ENCODE data around the gene HIGD2A.
"Not testable (repeated sequence)": the region's sequence is repeated elsewhere in the genome, so short reads cannot be mapped to it uniquely, and the experiment has no call there.

HIGD2A gene

GRCh38 chr5:176408252-176408573, 19.7 kb downstream of the HIGD2A start:
- H3K9ac ChIP-seq (ENCODE audit: low read depth in 1 of 2, low read length in 2 of 2); H3K27me3 ChIP-seq (ENCODE audit: control insufficient read depth in 1 of 2, insufficient read depth in 2 of 2, low read length in 2 of 2); H3K9me3 ChIP-seq (ENCODE audit: control insufficient read depth in 1 of 2, low read length in 2 of 2); H3K4me3 ChIP-seq (ENCODE audit: low read depth in 1 of 2, low read length in 2 of 2); H3K27ac ChIP-seq (ENCODE audit: low read depth, low read length): not testable (repeated sequence)
- Histone ChIP-seq H3K4me1 (ENCODE audit: control insufficient read depth in 1 of 2, insufficient read depth in 2 of 2, low read length in 2 of 2) (peaks cover 38 to 47% of the 10 kb centered on the region in 2 donors), H3K36me3 (ENCODE audit: control insufficient read depth in 1 of 2, insufficient read depth in 2 of 2, low read length in 2 of 2) (peaks cover 27 to 45% of the 10 kb centered on the region in 2 donors)

GRCh38 chr5:176408590-176408989, 20.0 kb downstream of the HIGD2A start:
- Histone ChIP-seq H3K36me3 (ENCODE audit: control insufficient read depth in 1 of 2, insufficient read depth in 2 of 2, low read length in 2 of 2) (peaks cover 27 to 45% of the 10 kb centered on the region in 2 donors), H3K4me1 (ENCODE audit: control insufficient read depth in 1 of 2, insufficient read depth in 2 of 2, low read length in 2 of 2) (peaks cover 41 to 45% of the 10 kb centered on the region in 2 donors), H3K27ac (ENCODE audit: low read depth, low read length) (no peak overlapping the region), H3K27me3 (ENCODE audit: control insufficient read depth in 1 of 2, insufficient read depth in 2 of 2, low read length in 2 of 2) (no peaks in the 10 kb centered on the region), H3K9ac (ENCODE audit: low read depth in 1 of 2, low read length in 2 of 2) (no peak overlapping the region), H3K9me3 (ENCODE audit: control insufficient read depth in 1 of 2, low read length in 2 of 2) (no peaks in the 10 kb centered on the region), H3K4me3 (ENCODE audit: low read depth in 1 of 2, low read length in 2 of 2) (no peak overlapping the region)

GRCh38 chr5:176409765-176410164, 21.2 kb downstream of the HIGD2A start:
- Histone ChIP-seq H3K27me3 (ENCODE audit: control insufficient read depth in 1 of 2, insufficient read depth in 2 of 2, low read length in 2 of 2) (no peaks in the 10 kb centered on the region), H3K4me1 (ENCODE audit: control insufficient read depth in 1 of 2, insufficient read depth in 2 of 2, low read length in 2 of 2) (peaks cover 44 to 47% of the 10 kb centered on the region in 2 donors), H3K4me3 (ENCODE audit: low read depth in 1 of 2, low read length in 2 of 2) (no peak overlapping the region), H3K36me3 (ENCODE audit: control insufficient read depth in 1 of 2, insufficient read depth in 2 of 2, low read length in 2 of 2) (peaks cover 27 to 45% of the 10 kb centered on the region in 2 donors), H3K9ac (ENCODE audit: low read depth in 1 of 2, low read length in 2 of 2) (no peak overlapping the region), H3K27ac (ENCODE audit: low read depth, low read length) (no peak overlapping the region), H3K9me3 (ENCODE audit: control insufficient read depth in 1 of 2, low read length in 2 of 2) (no peaks in the 10 kb centered on the region)

- Histone ChIP-seq H3K27ac (ENCODE audit: low read depth, low read length) (no peak overlapping the region), H3K27me3 (ENCODE audit: control insufficient read depth in 1 of 2, insufficient read depth in 2 of 2, low read length in 2 of 2) (no peaks in the 10 kb centered on the region), H3K4me3 (ENCODE audit: low read depth in 1 of 2, low read length in 2 of 2) (no peak overlapping the region), H3K4me1 (ENCODE audit: control insufficient read depth in 1 of 2, insufficient read depth in 2 of 2, low read length in 2 of 2) (peaks cover 45 to 48% of the 10 kb centered on the region in 2 donors), H3K9me3 (ENCODE audit: control insufficient read depth in 1 of 2, low read length in 2 of 2) (no peaks in the 10 kb centered on the region), H3K36me3 (ENCODE audit: control insufficient read depth in 1 of 2, insufficient read depth in 2 of 2, low read length in 2 of 2) (peaks cover 27 to 43% of the 10 kb centered on the region in 2 donors), H3K9ac (ENCODE audit: low read depth in 1 of 2, low read length in 2 of 2) (no peak overlapping the region)
Observed at GRCh38 chr5:176410486-176411180, 22.1 kb downstream of the HIGD2A start.

- Histone ChIP-seq H3K4me3 (ENCODE audit: low read depth in 1 of 2, low read length in 2 of 2) (no peak overlapping the region), H3K9me3 (ENCODE audit: control insufficient read depth in 1 of 2, low read length in 2 of 2) (no peaks in the 10 kb centered on the region), H3K27ac (ENCODE audit: low read depth, low read length) (no peak overlapping the region), H3K27me3 (ENCODE audit: control insufficient read depth in 1 of 2, insufficient read depth in 2 of 2, low read length in 2 of 2) (no peaks in the 10 kb centered on the region), H3K4me1 (ENCODE audit: control insufficient read depth in 1 of 2, insufficient read depth in 2 of 2, low read length in 2 of 2) (peaks cover 37 to 39% of the 10 kb centered on the region in 2 donors), H3K9ac (ENCODE audit: low read depth in 1 of 2, low read length in 2 of 2) (peak overlapping the region in 1 of 2 donors; percentile 27), H3K36me3 (ENCODE audit: control insufficient read depth in 1 of 2, insufficient read depth in 2 of 2, low read length in 2 of 2) (peaks cover 14 to 24% of the 10 kb centered on the region in 2 donors)
Observed at GRCh38 chr5:176412517-176413254, 24.1 kb downstream of the HIGD2A start.

GRCh38 chr5:176413255-176413565, 24.7 kb downstream of the HIGD2A start:
- Histone ChIP-seq H3K27ac (ENCODE audit: low read depth, low read length) (no peak overlapping the region), H3K36me3 (ENCODE audit: control insufficient read depth in 1 of 2, insufficient read depth in 2 of 2, low read length in 2 of 2) (peaks cover 11 to 19% of the 10 kb centered on the region in 2 donors), H3K27me3 (ENCODE audit: control insufficient read depth in 1 of 2, insufficient read depth in 2 of 2, low read length in 2 of 2) (no peaks in the 10 kb centered on the region), H3K4me3 (ENCODE audit: low read depth in 1 of 2, low read length in 2 of 2) (no peak overlapping the region), H3K9ac (ENCODE audit: low read depth in 1 of 2, low read length in 2 of 2) (peak overlapping the region in 1 of 2 donors; percentile 27), H3K9me3 (ENCODE audit: control insufficient read depth in 1 of 2, low read length in 2 of 2) (no peaks in the 10 kb centered on the region), H3K4me1 (ENCODE audit: control insufficient read depth in 1 of 2, insufficient read depth in 2 of 2, low read length in 2 of 2) (peaks cover 37% of the 10 kb centered on the region in 2 donors)

GRCh38 chr5:176413709-176414191, 25.2 kb downstream of the HIGD2A start:
- H3K9me3 ChIP-seq (ENCODE audit: control insufficient read depth in 1 of 2, low read length in 2 of 2), result no peaks in the 10 kb centered on the region
- peaks cover 11 to 19% of the 10 kb centered on the region in 2 donors for H3K36me3 ChIP-seq (ENCODE audit: control insufficient read depth in 1 of 2, insufficient read depth in 2 of 2, low read length in 2 of 2)
- H3K27ac ChIP-seq (ENCODE audit: low read depth, low read length), result no peak overlapping the region
- peak overlapping the region; percentile 27 to 38 for H3K9ac ChIP-seq (ENCODE audit: low read depth in 1 of 2, low read length in 2 of 2)
- H3K27me3 ChIP-seq (ENCODE audit: control insufficient read depth in 1 of 2, insufficient read depth in 2 of 2, low read length in 2 of 2), result no peaks in the 10 kb centered on the region
- H3K4me3 ChIP-seq (ENCODE audit: low read depth in 1 of 2, low read length in 2 of 2), result no peak overlapping the region
- peaks cover 37% of the 10 kb centered on the region in 2 donors for H3K4me1 ChIP-seq (ENCODE audit: control insufficient read depth in 1 of 2, insufficient read depth in 2 of 2, low read length in 2 of 2)

- Histone ChIP-seq H3K9ac (ENCODE audit: low read depth in 1 of 2, low read length in 2 of 2) (peak overlapping the region; percentile 83 to 91), H3K27ac (ENCODE audit: low read depth, low read length) (no peak overlapping the region), H3K36me3 (ENCODE audit: control insufficient read depth in 1 of 2, insufficient read depth in 2 of 2, low read length in 2 of 2) (peaks cover 11 to 14% of the 10 kb centered on the region in 2 donors), H3K27me3 (ENCODE audit: control insufficient read depth in 1 of 2, insufficient read depth in 2 of 2, low read length in 2 of 2) (no peaks in the 10 kb centered on the region), H3K9me3 (ENCODE audit: control insufficient read depth in 1 of 2, low read length in 2 of 2) (no peaks in the 10 kb centered on the region), H3K4me3 (ENCODE audit: low read depth in 1 of 2, low read length in 2 of 2) (peak overlapping the region; percentile 90 to 92), H3K4me1 (ENCODE audit: control insufficient read depth in 1 of 2, insufficient read depth in 2 of 2, low read length in 2 of 2) (peaks cover 37% of the 10 kb centered on the region in 2 donors)
Observed at GRCh38 chr5:176414704-176415103, 26.2 kb downstream of the HIGD2A start.

- H3K4me1 ChIP-seq (ENCODE audit: control insufficient read depth in 1 of 2, insufficient read depth in 2 of 2, low read length in 2 of 2), result peaks cover 37% of the 10 kb centered on the region in 2 donors
- no peaks in the 10 kb centered on the region for H3K27me3 ChIP-seq (ENCODE audit: control insufficient read depth in 1 of 2, insufficient read depth in 2 of 2, low read length in 2 of 2)
- H3K27ac ChIP-seq (ENCODE audit: low read depth, low read length), result peak overlapping the region; percentile 82
- peak overlapping the region; percentile 83 to 91 for H3K9ac ChIP-seq (ENCODE audit: low read depth in 1 of 2, low read length in 2 of 2)
- no peaks in the 10 kb centered on the region for H3K9me3 ChIP-seq (ENCODE audit: control insufficient read depth in 1 of 2, low read length in 2 of 2)
- peak overlapping the region; percentile 90 to 92 for H3K4me3 ChIP-seq (ENCODE audit: low read depth in 1 of 2, low read length in 2 of 2)
- peaks cover 4 to 8% of the 10 kb centered on the region in 2 donors for H3K36me3 ChIP-seq (ENCODE audit: control insufficient read depth in 1 of 2, insufficient read depth in 2 of 2, low read length in 2 of 2)
Observed at GRCh38 chr5:176415240-176415951, 26.8 kb downstream of the HIGD2A start.
